Measurements from ENCODE around the gene PLSCR1. TPM values are rescaled to one million over a fixed set of nuclear protein-coding genes. Genes with fewer than 3 reads are reported as not detected.
"Not testable (repeated sequence)": the region's sequence is repeated elsewhere in the genome, so short reads cannot be mapped to it uniquely, and the experiment has no call there.

Gene PLSCR1
- total RNA-seq, 1 donor from 2014 or later: 229 TPM

DNA sequence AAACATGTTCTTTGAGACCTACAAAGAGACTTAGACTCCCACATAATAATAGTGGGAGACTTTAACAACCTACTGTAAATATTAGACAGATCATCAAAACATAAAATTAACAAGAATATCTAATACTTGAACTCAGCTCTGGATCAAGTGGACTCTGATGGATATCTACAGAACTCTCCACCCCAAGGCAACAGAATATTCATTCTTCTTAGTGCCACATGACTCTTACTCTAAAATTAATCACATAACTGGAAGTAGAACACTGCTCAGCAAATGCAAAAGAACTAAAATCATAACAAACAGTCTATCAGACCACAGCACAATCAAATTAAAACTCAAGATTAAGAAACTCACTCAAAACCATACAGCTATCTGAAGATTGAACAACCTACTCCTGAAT is 59.1 kb downstream of the PLSCR1 start:
- intact Hi-C loops (cut with micrococcal nuclease): no loop called here

GRCh38 chr3:146476094-146476740 is 68.2 kb downstream of the PLSCR1 start:
- intact Hi-C loops (cut with micrococcal nuclease): no loop called here

GRCh38 chr3:146474976-146475375 is 69.4 kb downstream of the PLSCR1 start:
- intact Hi-C loops (cut with micrococcal nuclease): not testable (repeated sequence)

DNA sequence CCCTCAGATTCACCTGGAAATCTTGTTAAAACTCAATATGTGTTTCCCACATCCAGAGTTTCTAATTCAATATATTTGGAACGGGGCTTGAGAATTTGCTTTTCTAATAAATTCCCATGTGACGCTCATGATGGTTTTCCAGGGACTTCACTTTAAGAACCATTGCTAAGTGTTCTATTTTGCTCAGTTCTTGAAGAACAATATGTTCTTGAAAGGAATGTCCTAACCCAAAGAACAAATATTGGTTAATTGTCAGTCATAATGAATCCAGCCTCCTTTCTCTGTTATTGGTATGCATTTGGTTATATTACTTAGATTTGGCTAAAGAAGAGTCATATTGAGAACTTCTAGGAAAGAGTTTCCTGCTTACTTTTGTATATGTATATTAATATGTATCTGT is 70.7 kb downstream of the PLSCR1 start:
- intact Hi-C loops (cut with micrococcal nuclease): no loop called here

DNA sequence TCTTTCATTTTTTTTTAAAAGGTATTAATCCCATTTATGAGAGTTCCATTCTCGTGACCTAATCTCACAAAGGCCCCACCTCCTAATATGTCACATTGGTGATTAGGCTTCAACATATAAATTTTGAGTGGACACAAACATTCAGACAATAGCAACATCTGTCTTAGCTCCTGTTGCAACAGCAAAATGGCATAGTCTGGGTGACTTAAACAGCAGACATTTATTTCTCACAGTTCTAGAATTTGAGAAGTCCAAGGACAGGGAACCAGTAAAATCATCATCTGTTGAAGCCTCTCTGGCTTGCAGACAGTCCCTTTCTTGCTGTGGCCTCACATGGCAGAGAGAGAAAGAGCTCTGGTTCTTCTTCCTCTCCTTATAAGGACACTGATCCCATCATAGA is 71.8 kb downstream of the PLSCR1 start:
- intact Hi-C loops (cut with micrococcal nuclease): no loop called here

DNA sequence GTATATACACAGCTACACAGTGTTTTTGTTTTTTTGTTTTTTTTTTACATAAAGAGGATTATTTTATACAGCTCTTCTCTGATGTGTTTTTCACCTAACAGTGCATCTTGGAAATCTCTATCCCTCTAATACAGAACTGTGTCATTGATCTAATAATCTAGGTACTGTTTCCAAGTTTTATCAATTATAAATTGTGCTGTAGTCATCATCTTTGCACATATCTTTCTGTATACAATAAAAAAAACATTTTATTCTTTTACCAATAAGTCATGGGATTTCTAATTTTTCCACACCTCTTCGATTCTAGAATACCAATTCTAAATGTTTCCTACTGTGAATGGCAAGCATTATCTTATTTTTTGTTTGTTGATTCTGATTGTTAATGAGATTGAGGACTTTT is 73.4 kb downstream of the PLSCR1 start:
- intact Hi-C loops (cut with micrococcal nuclease): no loop called here

DNA sequence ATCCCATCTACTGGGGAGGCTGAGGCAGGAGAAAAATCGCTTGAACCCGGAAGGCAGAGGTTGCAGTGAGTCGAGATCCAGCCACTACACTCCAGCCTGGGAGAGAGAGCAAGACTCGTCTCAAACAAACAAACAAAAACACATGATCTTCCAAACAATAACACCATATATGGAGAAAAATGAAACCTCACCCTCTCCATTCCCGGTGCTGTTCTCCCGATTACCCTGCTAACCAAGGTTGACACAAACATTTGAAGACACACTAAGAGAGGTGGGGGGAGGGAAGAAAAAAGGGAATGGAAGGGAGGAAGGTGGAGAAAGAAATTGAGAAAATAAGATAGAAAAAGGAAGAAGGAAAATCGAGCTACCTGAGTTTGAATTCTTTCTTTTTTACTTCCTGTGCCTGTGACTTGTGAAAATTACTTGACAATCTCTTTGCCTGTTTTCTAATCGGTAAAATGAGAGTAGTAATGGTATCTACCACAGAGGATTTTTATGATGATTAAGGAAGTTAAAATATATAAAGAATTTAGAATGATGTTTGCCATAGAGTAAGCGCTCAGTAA is 73.9 kb downstream of the PLSCR1 start:
- intact Hi-C loops (cut with micrococcal nuclease): no loop called here

- intact Hi-C loops (cut with micrococcal nuclease): loop anchor here (1.0 kb wide), 3 partner anchors 29 to 75 kb away; partner anchors contain the start of gene PLSCR1
These were observed 75.0 kb downstream of the PLSCR1 start, which contains the start of gene PLSCR2 for GRCh38 chr3:146469150-146470017. Gene PLSCR2 (minus strand): TSS chr3:146469561. CDS start chr3:146459904, 9,657 bp downstream.

DNA sequence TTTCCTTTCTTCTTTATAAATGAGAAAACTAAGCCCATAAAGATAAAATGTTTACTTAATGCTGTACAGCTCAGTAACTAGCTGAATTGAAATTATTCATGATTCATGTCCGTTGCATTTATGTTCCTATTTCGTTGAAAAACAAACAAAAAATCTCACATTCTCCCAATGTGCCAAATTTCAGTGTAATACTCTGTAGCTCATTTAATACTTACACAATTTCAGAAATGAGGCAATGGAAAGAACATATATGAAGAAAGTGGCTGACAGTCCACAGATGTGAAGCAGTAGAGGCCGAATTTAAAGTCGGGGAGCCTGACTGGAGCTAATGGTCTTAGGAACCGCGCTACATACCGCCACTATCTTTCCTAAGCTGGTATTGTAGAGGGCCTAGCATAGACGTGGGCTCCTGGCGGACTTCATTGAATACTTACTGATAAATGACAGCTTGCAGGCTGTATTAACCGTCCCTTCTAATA is 75.7 kb downstream of the PLSCR1 start:
- intact Hi-C loops (cut with micrococcal nuclease): loop anchor here (1.0 kb wide), 3 partner anchors 30 to 76 kb away; partner anchors contain the start of gene PLSCR1

- intact Hi-C loops (cut with micrococcal nuclease): no loop called here
These were observed 76.2 kb downstream of the PLSCR1 start for GRCh38 chr3:146468234-146468633.

DNA sequence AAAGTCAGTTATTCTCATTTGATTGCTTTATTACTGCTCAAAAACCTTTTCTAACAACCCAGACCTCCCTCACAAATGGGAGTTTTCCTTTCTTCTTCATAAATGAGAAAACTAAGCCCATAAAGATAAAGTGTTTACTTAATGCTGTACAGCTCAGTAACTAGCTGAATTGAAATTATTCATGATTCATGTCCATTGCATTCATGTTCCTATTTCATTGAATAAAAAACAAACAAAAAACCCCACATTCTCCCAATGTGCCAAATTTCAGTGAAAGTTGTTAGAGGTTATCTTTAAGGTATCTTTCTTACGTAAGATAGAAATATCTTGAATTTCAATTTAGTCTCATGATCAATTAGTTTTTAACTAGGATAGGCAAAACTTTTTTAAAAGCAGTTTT is 77.8 kb downstream of the PLSCR1 start:
- intact Hi-C loops (cut with micrococcal nuclease): no loop called here

DNA sequence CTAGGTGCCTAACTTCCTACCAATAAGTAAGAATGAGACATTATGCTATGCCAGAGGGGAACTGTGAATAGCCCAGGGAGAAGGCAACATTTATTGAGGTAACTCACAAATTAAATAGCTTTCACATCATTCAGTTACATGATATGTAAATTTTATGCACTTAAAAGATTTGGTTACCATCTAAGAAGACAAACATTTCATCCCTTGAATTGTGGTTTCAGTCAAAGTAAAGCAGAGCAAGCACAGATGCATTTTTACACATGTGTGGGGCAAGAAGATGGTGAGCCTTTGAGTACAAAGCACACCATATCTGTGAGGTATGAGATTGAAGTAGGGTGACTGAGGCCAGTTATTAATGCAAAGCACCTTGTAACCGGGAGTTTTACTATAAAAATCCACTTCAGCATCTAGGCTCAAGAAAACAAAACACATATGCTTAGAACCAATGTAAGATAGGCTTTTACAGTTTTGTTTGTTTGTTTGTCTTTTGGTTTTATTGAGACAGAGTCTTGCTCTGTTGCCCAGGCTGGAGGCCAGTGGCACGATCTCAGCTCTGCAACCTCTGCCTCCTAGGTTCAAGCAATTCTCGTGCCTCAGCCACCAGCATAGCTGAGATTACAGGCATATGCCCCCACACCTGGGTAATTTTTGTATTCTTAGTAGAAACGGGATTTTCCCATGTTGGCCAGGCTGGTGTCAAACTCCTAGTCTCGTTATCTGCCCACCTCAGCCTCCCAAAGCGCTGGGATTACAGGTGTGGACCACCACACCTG is 78.5 kb downstream of the PLSCR1 start:
- intact Hi-C loops (cut with micrococcal nuclease): no loop called here

Other genes starting within 250 kb of the PLSCR1 start
- 0.71 and 1.1 TPM in 2 replicates for gene PLSCR2, start 75.0 kb downstream of the PLSCR1 start, total RNA-seq
- not detected in 2 replicates for gene PLSCR5, start 60.7 kb upstream of the PLSCR1 start, total RNA-seq